ENCODE data around the gene MEGF6. TPM values are rescaled to one million over a fixed set of nuclear protein-coding genes. Genes with fewer than 3 reads are reported as not detected.

Gene MEGF6
- total RNA-seq, 1 donor from 2014 or later: 6.4 TPM

- no peak for DNase-seq
Measured at GRCh38 chr1:3520419-3521378, 90.6 kb downstream of the MEGF6 start.

- DNase-seq: no peak
Measured at GRCh38 chr1:3519301-3519885, 91.9 kb downstream of the MEGF6 start.

DNA sequence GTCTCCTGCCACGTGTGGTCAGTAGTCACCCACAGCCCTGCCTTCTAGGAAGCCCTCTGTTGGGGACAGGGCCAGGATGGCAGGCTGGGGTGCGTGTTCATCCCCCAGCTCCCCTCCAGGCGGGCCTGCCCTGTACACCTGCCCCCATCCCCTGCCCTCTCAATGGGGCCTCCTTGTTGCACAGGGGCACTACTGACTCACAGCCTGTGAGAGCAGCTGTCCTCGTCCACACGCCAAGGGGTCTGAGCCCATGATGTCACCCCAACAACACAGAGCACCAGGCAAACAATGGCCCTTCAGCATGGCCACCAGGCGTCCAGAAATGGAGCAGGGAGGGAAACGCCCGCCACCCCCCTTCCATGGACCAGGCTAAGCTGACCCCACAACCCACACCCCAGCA is 92.6 kb downstream of the MEGF6 start:
- no peak for DNase-seq

DNA sequence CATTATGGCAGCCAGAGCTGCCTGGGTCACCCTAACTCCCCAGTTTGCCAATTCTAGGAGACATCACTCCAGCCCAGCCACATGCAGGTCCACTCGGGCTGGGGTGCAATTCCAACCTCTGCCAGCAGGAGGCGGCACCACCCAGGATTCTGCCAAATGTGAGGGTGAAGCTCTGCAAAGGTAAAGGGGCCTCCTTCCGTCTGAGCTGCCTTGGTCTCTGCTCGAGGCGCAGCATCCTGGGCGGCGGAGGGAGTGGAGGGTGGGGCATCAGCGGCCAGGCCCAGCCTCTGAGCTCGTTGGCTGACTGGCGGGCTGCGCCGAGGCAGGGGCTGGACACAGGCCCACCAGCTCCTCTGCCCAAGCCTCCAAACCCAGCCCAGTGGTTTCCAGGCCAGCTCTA is 93.1 kb downstream of the MEGF6 start:
- no peak for DNase-seq

GRCh38 chr1:3516911-3517675 is 94.2 kb downstream of the MEGF6 start:
- DNase-seq: no peak

DNA sequence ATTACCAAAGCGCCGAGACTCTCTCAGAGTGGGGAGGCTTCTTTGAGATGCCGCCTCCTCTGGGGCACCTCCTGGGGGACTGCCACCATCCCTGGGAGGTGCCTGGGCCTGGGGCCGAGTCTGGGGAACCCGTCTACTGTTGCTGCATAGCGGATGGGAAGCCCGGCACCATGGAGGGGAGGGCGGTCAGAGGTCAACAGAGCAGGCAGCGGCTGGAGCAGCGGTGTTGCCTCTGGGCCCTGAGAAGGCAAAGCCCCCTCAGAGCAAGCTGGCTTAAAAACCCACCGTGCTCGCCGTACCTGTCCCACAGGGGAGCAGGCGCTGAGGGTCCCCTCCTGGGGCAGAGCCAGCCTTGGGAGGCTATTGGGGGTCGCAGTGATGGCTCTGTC is 94.8 kb downstream of the MEGF6 start:
- DNase-seq: no peak

GRCh38 chr1:3515774-3516480 is 95.4 kb downstream of the MEGF6 start:
- no peak for DNase-seq

- DNase-seq: no peak
Measured at GRCh38 chr1:3515272-3515671, 96.0 kb downstream of the MEGF6 start.

GRCh38 chr1:3514404-3514803 is 96.9 kb downstream of the MEGF6 start:
- no peak for DNase-seq

- no peak for DNase-seq
Measured at GRCh38 chr1:3511856-3512255, 99.5 kb downstream of the MEGF6 start.

DNA sequence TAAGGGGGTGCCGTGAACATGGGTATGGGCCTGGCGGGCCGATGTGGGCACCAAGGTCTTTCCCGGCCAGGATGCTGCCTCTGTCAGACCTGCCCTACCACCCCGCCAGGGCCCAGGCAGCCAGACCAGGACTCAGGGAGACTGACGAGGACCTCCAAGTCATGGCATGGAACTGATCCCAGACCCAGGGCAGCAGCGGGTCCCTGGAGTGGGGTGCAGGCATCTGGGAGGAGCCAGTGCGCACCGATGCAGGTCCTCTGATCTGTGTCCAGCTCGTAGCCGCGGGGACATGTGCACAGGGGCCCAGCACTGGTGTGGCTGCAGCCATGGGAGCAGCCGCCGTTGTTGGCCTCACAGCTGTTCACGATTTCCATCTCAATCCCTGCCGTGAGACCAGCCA is 100.0 kb downstream of the MEGF6 start:
- no peak for DNase-seq

DNA sequence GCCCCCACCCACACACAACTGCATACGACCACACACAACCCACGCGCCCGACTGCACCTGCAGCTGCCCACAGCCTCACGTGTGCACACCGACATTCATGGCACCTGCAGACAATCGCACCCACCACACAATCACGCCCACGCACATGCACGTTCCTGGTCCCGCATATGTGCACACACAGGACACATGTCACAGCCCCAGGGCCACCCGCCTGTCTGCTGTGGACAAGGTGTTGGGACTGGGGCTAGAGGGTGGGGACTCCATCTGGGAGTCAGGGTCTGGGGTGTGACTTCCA is 100.4 kb downstream of the MEGF6 start:
- DNase-seq: no peak

DNA sequence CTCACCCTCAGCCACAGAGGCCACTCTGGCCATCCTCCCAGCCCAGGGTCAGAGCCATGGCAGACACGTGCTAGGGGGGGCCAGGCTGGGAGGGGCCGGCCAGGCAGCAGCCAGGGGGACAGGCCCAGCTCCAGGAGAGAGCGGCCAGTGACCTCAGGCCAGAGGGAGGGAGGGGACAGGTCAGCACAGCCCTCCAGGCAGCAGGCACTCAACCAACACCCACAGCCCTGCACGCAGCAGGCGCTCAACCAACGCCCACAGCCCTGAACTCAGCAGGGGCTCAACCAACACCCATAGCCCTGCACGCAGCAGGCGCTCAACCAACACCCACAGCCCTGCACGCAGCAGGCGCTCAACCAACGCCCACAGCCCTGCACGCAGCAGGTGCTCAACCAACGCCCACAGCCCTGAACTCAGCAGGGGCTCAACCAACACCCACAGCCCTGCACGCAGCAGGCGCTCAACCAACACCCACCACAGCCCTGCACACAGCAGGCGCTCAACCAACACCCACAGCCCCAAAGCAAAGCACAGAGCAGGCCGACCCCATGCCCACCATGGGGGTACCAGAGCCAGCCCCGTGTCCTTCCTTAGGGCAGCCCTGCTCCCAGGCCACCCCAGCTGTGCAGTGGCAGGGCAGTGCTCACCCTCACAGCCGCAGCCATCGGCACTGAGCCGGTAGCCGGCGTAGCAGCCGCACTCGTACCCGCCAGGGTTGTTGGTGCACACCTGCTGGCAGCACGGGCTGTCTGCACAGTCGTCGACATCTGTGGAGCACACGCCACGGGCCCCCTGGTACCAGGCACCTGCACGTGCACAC is 101.0 kb downstream of the MEGF6 start:
- no peak for DNase-seq

DNA sequence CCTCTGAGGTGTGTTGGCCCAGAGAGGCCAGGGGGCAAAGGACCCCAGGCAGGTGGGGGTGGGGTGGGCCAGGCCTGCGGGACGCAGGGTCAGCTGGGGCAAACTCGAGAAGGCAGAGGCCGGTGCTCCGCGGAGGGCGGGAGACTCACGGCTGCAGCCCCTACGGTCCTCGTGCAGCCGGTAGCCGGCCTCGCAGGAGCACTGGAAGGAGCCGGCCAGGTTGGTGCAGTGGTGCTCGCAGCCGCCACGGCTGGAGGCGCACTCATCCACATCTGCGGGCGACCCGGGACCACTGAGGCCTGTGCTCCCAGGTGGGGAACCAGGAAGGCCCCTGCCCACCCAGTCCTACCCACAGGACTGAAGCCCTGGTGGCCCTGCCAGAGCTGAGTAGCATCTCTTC is 101.6 kb downstream of the MEGF6 start:
- no peak for DNase-seq

GRCh38 chr1:3508757-3509415 is 102.4 kb downstream of the MEGF6 start:
- DNase-seq: no peak

DNA sequence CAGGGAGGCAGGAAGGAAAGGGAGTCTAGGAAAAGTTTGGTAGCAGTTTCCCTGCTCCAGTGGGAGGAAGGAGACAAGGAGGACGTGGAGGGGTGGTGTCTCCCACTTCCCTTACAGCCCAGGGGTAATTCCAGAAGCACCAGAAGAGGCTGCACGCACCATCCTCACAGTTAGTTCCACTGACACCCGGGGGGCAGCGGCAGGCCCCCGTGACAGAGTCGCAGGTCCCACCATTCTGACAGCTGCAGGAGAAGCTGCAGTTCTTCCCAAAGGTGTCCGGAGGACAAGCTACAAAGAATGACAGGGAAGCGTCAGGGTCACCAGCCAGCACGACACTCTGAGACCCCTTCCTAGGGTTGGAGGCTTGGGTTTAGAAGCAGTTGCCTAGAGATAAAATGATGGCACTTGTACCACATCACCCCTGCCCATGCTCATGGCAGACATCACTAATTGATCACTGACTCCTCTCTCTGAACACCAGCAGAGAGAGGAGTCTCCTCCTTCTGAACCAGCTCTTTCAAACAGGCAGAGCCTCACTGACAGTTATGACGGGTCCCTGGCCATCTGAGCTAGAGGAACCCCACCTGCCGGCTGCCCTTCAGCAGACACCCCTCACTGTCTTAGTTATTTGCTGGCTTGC is 103.6 kb downstream of the MEGF6 start:
- DNase-seq: no peak

GRCh38 chr1:3506943-3507342 is 104.4 kb downstream of the MEGF6 start:
- no peak for DNase-seq

- no peak for DNase-seq
Measured at GRCh38 chr1:3506041-3506440, 105.3 kb downstream of the MEGF6 start.

DNA sequence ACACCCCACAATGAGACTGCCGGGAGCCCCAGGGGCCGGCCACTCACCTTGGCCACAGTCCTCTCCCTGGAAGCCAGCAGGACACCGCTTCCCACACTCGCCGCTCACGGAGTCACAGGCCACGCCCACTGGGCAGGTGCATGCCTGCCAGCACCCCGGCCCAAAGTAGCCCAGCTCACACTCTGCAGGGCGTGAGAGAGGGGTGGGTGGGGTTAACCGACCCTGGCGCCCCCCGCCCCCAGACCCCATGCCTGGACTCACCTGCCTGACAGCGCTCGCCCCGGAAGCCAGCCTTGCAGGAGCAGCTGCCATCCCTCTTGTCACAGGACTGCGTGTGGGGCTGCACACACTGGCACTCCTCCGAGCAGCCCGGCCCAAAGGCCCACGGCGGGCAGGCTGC is 106.1 kb downstream of the MEGF6 start:
- DNase-seq: no peak

- DNase-seq: no peak
Measured at GRCh38 chr1:3504822-3505153, 106.5 kb downstream of the MEGF6 start.

Data from occipital lobe (tissue), 2 donors.